A549 treated with CORT108297 at 1 μM for 4 hours (cell line): ENCODE measurements around the gene B3GALT5. TPM values are rescaled to one million over a fixed set of nuclear protein-coding genes. Genes with fewer than 3 reads are reported as not detected.

ENCODE experiments used
- total RNA-seq: library from RNA; stranded (reverse); fragments of 200-300 nt; extraction: Qiagen RNA extraction; gene quantifications from 5 replicates; pipeline ENCODE4 v1.2.3, GENCODE V29; 2022

B3GALT5 gene, protein sequence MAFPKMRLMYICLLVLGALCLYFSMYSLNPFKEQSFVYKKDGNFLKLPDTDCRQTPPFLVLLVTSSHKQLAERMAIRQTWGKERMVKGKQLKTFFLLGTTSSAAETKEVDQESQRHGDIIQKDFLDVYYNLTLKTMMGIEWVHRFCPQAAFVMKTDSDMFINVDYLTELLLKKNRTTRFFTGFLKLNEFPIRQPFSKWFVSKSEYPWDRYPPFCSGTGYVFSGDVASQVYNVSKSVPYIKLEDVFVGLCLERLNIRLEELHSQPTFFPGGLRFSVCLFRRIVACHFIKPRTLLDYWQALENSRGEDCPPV
- 0.22 to 0.32 TPM (median 0.25 TPM) in 5 replicates for total RNA-seq

GRCh38 chr21:39612233-39613040 lies at the start of gene B3GALT5:
Gene B3GALT5 (plus strand): TSS chr21:39612940. CDS start chr21:39660560, 47,620 bp downstream.

Other genes starting within 250 kb of the B3GALT5 start
- 1.3 to 1.6 TPM (median 1.5 TPM) in 5 replicates for gene LCA5L, start 167.2 kb upstream of the B3GALT5 start, total RNA-seq
- gene SH3BGR, start 161.0 kb upstream of the B3GALT5 start, total RNA-seq, result 0.95 to 1.2 TPM (median 1.2 TPM) in 5 replicates
- not detected in 5 replicates for gene IGSF5, start 132.2 kb downstream of the B3GALT5 start, total RNA-seq